Keratinocyte (primary cell): ENCODE results near the gene KCNG3. TPM values are rescaled to one million over a fixed set of nuclear protein-coding genes. Genes with fewer than 3 reads are reported as not detected.

Experiments
- DNase-seq: peaks from one replicate; pipeline ENCODE4 v3.0.0-alpha.2; 2011; ENCODE audit warnings: low read depth, missing footprints, low spot score
- FAIRE-seq: peaks from 2 replicates; lab custom pipeline; 2011; peaks lifted over from hg19 to GRCh38; lab: Jason Lieb, UNC
- H2AFZ ChIP-seq: 2 replicates; pipeline ENCODE4 v1.6.0; 2012; ENCODE audit warnings: low read length, control low read depth, inconsistent platforms; ENCODE audit not compliant: control insufficient read depth
- H3K27ac ChIP-seq: 2 replicates; pipeline ENCODE4 v1.5.1; 2011; ENCODE audit warnings: low read length; ENCODE audit not compliant: control insufficient read depth, insufficient read depth
- H3K27me3 ChIP-seq: 3 replicates; pipeline ENCODE4 v1.6.0; 2011; ENCODE audit warnings: low read length; ENCODE audit not compliant: control insufficient read depth, insufficient read depth; ENCODE audit errors: extremely low read depth
- H3K36me3 ChIP-seq, 2 experiments: 2 replicates in 1 of 2; 3 replicates in 1 of 2; pipeline ENCODE4 v1.5.1; 2011; ENCODE audit warnings: low read length in 2 of 2, mild to moderate bottlenecking in 1 of 2; ENCODE audit not compliant: control insufficient read depth in 2 of 2, insufficient read depth in 2 of 2; ENCODE audit errors: extremely low read depth in 1 of 2
- H3K4me1 ChIP-seq: 3 replicates; pipeline ENCODE4 v1.5.1; 2011; ENCODE audit warnings: low read length; ENCODE audit not compliant: control insufficient read depth, insufficient read depth; ENCODE audit errors: extremely low read depth
- H3K4me2 ChIP-seq: 3 replicates; pipeline ENCODE4 v1.6.0; 2011; ENCODE audit warnings: low read depth, low read length; ENCODE audit not compliant: control insufficient read depth, insufficient read depth; ENCODE audit errors: extremely low read depth
- H3K4me3 ChIP-seq, 3 experiments: fragments of 200-600 bp in 1 of 3; sonication (generic) in 1 of 3; 2 replicates in 2 of 3; 3 replicates in 1 of 3; pipeline ENCODE4 v1.5.1; 2011 to 2016; ENCODE audit warnings: low read length in 3 of 3, mild to moderate bottlenecking in 3 of 3, control low read depth in 2 of 3, inconsistent platforms in 1 of 3, low read depth in 1 of 3, mixed read lengths in 1 of 3, mixed run types in 1 of 3, moderate library complexity in 1 of 3; ENCODE audit not compliant: control insufficient read depth in 2 of 3, insufficient read depth in 2 of 3; ENCODE audit errors: extremely low read depth in 1 of 3
- H3K79me2 ChIP-seq: 2 replicates; pipeline ENCODE4 v1.6.0; 2012; ENCODE audit warnings: low read length; ENCODE audit not compliant: control insufficient read depth, insufficient read depth
- H3K9ac ChIP-seq: 3 replicates; pipeline ENCODE4 v1.6.0; 2011; ENCODE audit warnings: low read length; ENCODE audit not compliant: control insufficient read depth, insufficient read depth; ENCODE audit errors: extremely low read depth
- H3K9me1 ChIP-seq: 3 replicates; pipeline ENCODE4 v1.6.0; 2011; ENCODE audit warnings: low read length; ENCODE audit not compliant: control insufficient read depth, insufficient read depth; ENCODE audit errors: extremely low read depth
- H3K9me3 ChIP-seq: 2 replicates; pipeline ENCODE4 v1.5.1; 2012; ENCODE audit warnings: low read depth, low read length; ENCODE audit not compliant: control insufficient read depth
- H4K20me1 ChIP-seq: 3 replicates; pipeline ENCODE4 v1.6.0; 2011; ENCODE audit warnings: low read length; ENCODE audit not compliant: control insufficient read depth, insufficient read depth; ENCODE audit errors: extremely low read depth
- EZH2 ChIP-seq: IDR thresholded peaks from one replicate; pipeline ENCODE4 v1.6.1; 2012; ENCODE audit warnings: inconsistent platforms, mild to moderate bottlenecking, low read length, moderate library complexity
- dilution Hi-C: fragments of 300-500 bp; cut with MboI; formaldehyde crosslinking; loops from one replicate; pipeline ENCODE4 v1.7.0; 2020; ENCODE audit warnings: low sequenced_read_pairs; ENCODE audit not compliant: extremely low pct_ligation_motif_present
- polyA plus RNA-seq, 5 experiments: library from polyadenylated mRNA; depleted of rRNA in 3 of 5; stranded (reverse) in 3 of 5; stranded (forward) in 1 of 5; unstranded in 1 of 5; fragments of >200 nt; gene quantifications; 1 replicate in 1 of 5; 2 replicates in 3 of 5; 3 replicates in 1 of 5; pipeline versions ENCODE4 v1.2.1 to v1.2.3, GENCODE V29; 2011 to 2012; ENCODE audit warnings: missing spikeins in 2 of 5, low read depth in 1 of 5, low replicate concordance in 1 of 5
- TF ChIP-seq, protein P1 (sequence below), 3 experiments: IDR thresholded peaks in 1 of 3; conservative IDR thresholded peaks in 1 of 3; optimal IDR thresholded peaks in 1 of 3; 2 replicates in 2 of 3; 3 replicates in 1 of 3; pipeline versions ENCODE3 to v1.5.1; 2011; ENCODE audit warnings: low read length in 3 of 3, mild to moderate bottlenecking in 3 of 3, moderate library complexity in 2 of 3, control low read depth in 1 of 3, inconsistent platforms in 1 of 3; ENCODE audit not compliant: insufficient read depth in 2 of 3; ENCODE audit errors: extremely low read depth in 1 of 3

KCNG3 gene
- polyA plus RNA-seq, 1 donor (not counting 4 experiments of a cell fraction or from before 2014, with no cell fraction given), result not detected

DNA sequence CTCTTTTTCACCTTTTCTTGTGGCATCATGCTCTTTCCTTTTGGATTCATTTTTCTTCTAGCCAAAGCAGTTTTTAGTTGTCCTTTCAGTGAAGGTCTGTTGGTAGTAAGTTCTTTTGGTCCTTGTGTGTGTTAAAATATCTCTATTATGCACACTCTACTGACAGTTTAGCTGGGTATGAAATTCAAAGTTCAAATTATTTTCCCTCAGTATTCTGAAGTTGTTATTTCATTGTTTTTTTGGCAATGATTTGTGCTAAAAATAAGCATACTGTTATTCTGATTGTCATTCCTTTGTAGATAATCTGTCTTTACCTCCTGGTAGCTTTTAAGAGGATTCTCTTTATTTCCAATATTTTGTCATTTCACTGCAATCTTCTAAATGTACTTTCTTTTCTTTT, 79.6 kb downstream of the KCNG3 start:
- Histone ChIP-seq H3K4me2 (no peak overlapping the region), H3K9me3 (no peaks in the 10 kb centered on the region), H3K79me2 (no peaks in the 10 kb centered on the region), H3K36me3 (no peaks in the 10 kb centered on the region), H2AFZ (no peak overlapping the region), H3K9ac (no peak overlapping the region), H4K20me1 (no peaks in the 10 kb centered on the region), H3K27me3 (no peaks in the 10 kb centered on the region), H3K27ac (no peak overlapping the region), H3K4me3 (no peak overlapping the region), H3K4me1 (no peaks in the 10 kb centered on the region), H3K9me1 (no peaks in the 10 kb centered on the region)
- FAIRE-seq, result no peak
- DNase-seq, result no peak
- TF ChIP-seq EZH2, result no peak
- TF ChIP-seq, protein P1, sequence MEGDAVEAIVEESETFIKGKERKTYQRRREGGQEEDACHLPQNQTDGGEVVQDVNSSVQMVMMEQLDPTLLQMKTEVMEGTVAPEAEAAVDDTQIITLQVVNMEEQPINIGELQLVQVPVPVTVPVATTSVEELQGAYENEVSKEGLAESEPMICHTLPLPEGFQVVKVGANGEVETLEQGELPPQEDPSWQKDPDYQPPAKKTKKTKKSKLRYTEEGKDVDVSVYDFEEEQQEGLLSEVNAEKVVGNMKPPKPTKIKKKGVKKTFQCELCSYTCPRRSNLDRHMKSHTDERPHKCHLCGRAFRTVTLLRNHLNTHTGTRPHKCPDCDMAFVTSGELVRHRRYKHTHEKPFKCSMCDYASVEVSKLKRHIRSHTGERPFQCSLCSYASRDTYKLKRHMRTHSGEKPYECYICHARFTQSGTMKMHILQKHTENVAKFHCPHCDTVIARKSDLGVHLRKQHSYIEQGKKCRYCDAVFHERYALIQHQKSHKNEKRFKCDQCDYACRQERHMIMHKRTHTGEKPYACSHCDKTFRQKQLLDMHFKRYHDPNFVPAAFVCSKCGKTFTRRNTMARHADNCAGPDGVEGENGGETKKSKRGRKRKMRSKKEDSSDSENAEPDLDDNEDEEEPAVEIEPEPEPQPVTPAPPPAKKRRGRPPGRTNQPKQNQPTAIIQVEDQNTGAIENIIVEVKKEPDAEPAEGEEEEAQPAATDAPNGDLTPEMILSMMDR (optimal IDR thresholded peaks at IDR 0.05 in 1 of 3, IDR thresholded peaks at IDR 0.05 in 1 of 3, conservative IDR thresholded peaks at IDR 0.05 in 1 of 3; ENCODE audit: extremely low read depth in 1 of 3, insufficient read depth in 2 of 3, low read length in 3 of 3), result no peak
- dilution Hi-C loops, result no loop called here

DNA sequence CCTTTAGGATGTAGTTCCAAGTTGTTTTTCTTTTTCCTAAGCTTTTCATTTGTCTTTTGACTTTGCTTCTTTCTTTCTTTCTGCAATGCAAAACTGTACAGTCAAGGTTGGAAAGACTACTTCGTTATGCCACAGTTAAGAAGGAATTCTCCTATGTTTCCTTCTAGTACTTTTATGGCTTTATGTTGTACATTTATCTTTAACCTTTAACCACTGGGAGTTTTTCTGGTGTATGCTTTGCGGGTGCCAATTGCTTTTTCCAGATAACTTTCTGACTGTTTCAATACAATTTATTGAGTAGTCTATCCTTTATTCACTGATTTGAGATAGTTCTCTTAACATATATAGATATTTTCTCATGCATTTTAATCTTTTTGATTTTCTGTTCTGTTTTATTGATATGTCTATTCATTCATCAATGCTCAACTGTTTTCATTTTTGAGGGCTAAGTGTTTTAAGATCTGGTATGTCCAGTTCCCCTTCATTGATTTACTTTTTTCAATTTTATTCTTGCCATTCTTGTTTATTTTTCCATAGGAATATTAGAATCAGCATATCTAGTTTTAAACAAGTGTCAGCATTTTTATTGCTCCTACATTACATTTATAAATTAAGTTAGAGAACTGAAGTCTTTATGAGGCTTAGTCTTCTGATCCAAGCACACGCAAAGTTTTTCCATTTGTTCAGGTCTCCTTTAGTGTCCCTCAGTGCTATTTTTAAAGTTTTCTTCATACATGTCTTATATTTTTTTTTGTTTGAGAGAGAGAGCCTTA, 82.9 kb downstream of the KCNG3 start:
- H3K36me3 ChIP-seq, result no peaks in the 10 kb centered on the region

More for the DNA sequence above, 82.9 kb downstream of the KCNG3 start:
- H3K27ac ChIP-seq, result no peak overlapping the region
- H3K9ac ChIP-seq, result no peak overlapping the region
- FAIRE-seq (no peak), DNase-seq (no peak)
- no peak overlapping the region for H3K4me2 ChIP-seq
- H2AFZ ChIP-seq, result no peak overlapping the region
- no peak for TF ChIP-seq EZH2
- TF ChIP-seq, protein P1 (optimal IDR thresholded peaks at IDR 0.05 in 1 of 3, IDR thresholded peaks at IDR 0.05 in 1 of 3, conservative IDR thresholded peaks at IDR 0.05 in 1 of 3; ENCODE audit: extremely low read depth in 1 of 3, insufficient read depth in 2 of 3, low read length in 3 of 3), result no peak
- H3K4me3 ChIP-seq, result no peak overlapping the region
- dilution Hi-C loops, result no loop called here
- no peaks in the 10 kb centered on the region for H3K79me2 ChIP-seq
- no peaks in the 10 kb centered on the region for H4K20me1 ChIP-seq
- no peaks in the 10 kb centered on the region for H3K9me1 ChIP-seq
- H3K4me1 ChIP-seq, result no peaks in the 10 kb centered on the region
- no peaks in the 10 kb centered on the region for H3K9me3 ChIP-seq
- H3K27me3 ChIP-seq, result no peaks in the 10 kb centered on the region
